Measurements from ENCODE around the gene LY6G5C.

The LY6G5C gene

GRCh38 chr6:31687321-31687720, 6.5 kb upstream of the LY6G5C start:
- no peak overlapping the region for H3K27ac ChIP-seq (ENCODE audit: low read depth, low read length)
- H3K9ac ChIP-seq (ENCODE audit: low read length), result no peak overlapping the region
- H3K9me3 ChIP-seq (ENCODE audit: low read length), result no peaks in the 10 kb centered on the region
- no peak overlapping the region for H3K4me3 ChIP-seq (ENCODE audit: low read depth in 1 of 2, low read length in 2 of 2)
- H3K27me3 ChIP-seq (ENCODE audit: control insufficient read depth in 1 of 2, insufficient read depth in 2 of 2, low read length in 2 of 2), result no peaks in the 10 kb centered on the region
- peaks cover 59% of the 10 kb centered on the region for H3K36me3 ChIP-seq (ENCODE audit: insufficient read depth, low read length)
- no peaks in the 10 kb centered on the region for H3K4me1 ChIP-seq (ENCODE audit: insufficient read depth, low read length)

- Histone ChIP-seq H3K27ac (ENCODE audit: low read depth, low read length) (no peak overlapping the region), H3K9ac (ENCODE audit: low read length) (no peak overlapping the region), H3K4me3 (ENCODE audit: low read depth in 1 of 2, low read length in 2 of 2) (no peak overlapping the region), H3K4me1 (ENCODE audit: insufficient read depth, low read length) (peaks cover 3% of the 10 kb centered on the region), H3K9me3 (ENCODE audit: low read length) (no peaks in the 10 kb centered on the region), H3K27me3 (ENCODE audit: control insufficient read depth in 1 of 2, insufficient read depth in 2 of 2, low read length in 2 of 2) (no peaks in the 10 kb centered on the region), H3K36me3 (ENCODE audit: insufficient read depth, low read length) (peaks cover 53% of the 10 kb centered on the region)
Observed at GRCh38 chr6:31686483-31686882, 5.6 kb upstream of the LY6G5C start.

- Histone ChIP-seq H3K9me3 (ENCODE audit: low read length) (no peaks in the 10 kb centered on the region), H3K36me3 (ENCODE audit: insufficient read depth, low read length) (peaks cover 28% of the 10 kb centered on the region), H3K9ac (ENCODE audit: low read length) (no peak overlapping the region), H3K27me3 (ENCODE audit: control insufficient read depth in 1 of 2, insufficient read depth in 2 of 2, low read length in 2 of 2) (no peaks in the 10 kb centered on the region), H3K27ac (ENCODE audit: low read depth, low read length) (no peak overlapping the region), H3K4me3 (ENCODE audit: low read depth in 1 of 2, low read length in 2 of 2) (no peak overlapping the region), H3K4me1 (ENCODE audit: insufficient read depth, low read length) (peaks cover 13% of the 10 kb centered on the region)
Observed at GRCh38 chr6:31683591-31683990, 2.7 kb upstream of the LY6G5C start.

GRCh38 chr6:31681135-31681671, 336 bp upstream of the LY6G5C start:
- peak overlapping the region; percentile 24 to 71 for H3K4me3 ChIP-seq (ENCODE audit: low read depth in 1 of 2, low read length in 2 of 2)
- H3K9ac ChIP-seq (ENCODE audit: low read length), result peak overlapping the region; percentile 53
- peaks cover 4% of the 10 kb centered on the region for H3K36me3 ChIP-seq (ENCODE audit: insufficient read depth, low read length)
- H3K9me3 ChIP-seq (ENCODE audit: low read length), result no peaks in the 10 kb centered on the region
- H3K27me3 ChIP-seq (ENCODE audit: control insufficient read depth in 1 of 2, insufficient read depth in 2 of 2, low read length in 2 of 2), result no peaks in the 10 kb centered on the region
- H3K27ac ChIP-seq (ENCODE audit: low read depth, low read length), result peak overlapping the region; percentile 74
- peaks cover 13% of the 10 kb centered on the region for H3K4me1 ChIP-seq (ENCODE audit: insufficient read depth, low read length)

GRCh38 chr6:31677955-31678354, 2.9 kb downstream of the LY6G5C start:
- H3K27me3 ChIP-seq (ENCODE audit: control insufficient read depth in 1 of 2, insufficient read depth in 2 of 2, low read length in 2 of 2), result no peaks in the 10 kb centered on the region

GRCh38 chr6:31676904-31677303, 4.0 kb downstream of the LY6G5C start:
- H3K9me3 ChIP-seq (ENCODE audit: low read length), result no peaks in the 10 kb centered on the region
- no peak overlapping the region for H3K9ac ChIP-seq (ENCODE audit: low read length)
- H3K4me1 ChIP-seq (ENCODE audit: insufficient read depth, low read length), result peaks cover 13% of the 10 kb centered on the region
- H3K27me3 ChIP-seq (ENCODE audit: control insufficient read depth in 1 of 2, insufficient read depth in 2 of 2, low read length in 2 of 2), result no peaks in the 10 kb centered on the region
- H3K4me3 ChIP-seq (ENCODE audit: low read depth in 1 of 2, low read length in 2 of 2), result no peak overlapping the region
- H3K27ac ChIP-seq (ENCODE audit: low read depth, low read length), result no peak overlapping the region
- peaks cover 4% of the 10 kb centered on the region for H3K36me3 ChIP-seq (ENCODE audit: insufficient read depth, low read length)

More at GRCh38 chr6:31677955-31678354, 2.9 kb downstream of the LY6G5C start:
- Histone ChIP-seq H3K9ac (ENCODE audit: low read length) (no peak overlapping the region), H3K4me3 (ENCODE audit: low read depth in 1 of 2, low read length in 2 of 2) (no peak overlapping the region), H3K9me3 (ENCODE audit: low read length) (no peaks in the 10 kb centered on the region), H3K36me3 (ENCODE audit: insufficient read depth, low read length) (no peaks in the 10 kb centered on the region), H3K27ac (ENCODE audit: low read depth, low read length) (no peak overlapping the region), H3K4me1 (ENCODE audit: insufficient read depth, low read length) (peaks cover 13% of the 10 kb centered on the region)

- no peaks in the 10 kb centered on the region for H3K9me3 ChIP-seq (ENCODE audit: low read length)
- no peaks in the 10 kb centered on the region for H3K27me3 ChIP-seq (ENCODE audit: control insufficient read depth in 1 of 2, insufficient read depth in 2 of 2, low read length in 2 of 2)
- H3K4me1 ChIP-seq (ENCODE audit: insufficient read depth, low read length), result peaks cover 10% of the 10 kb centered on the region
- H3K4me3 ChIP-seq (ENCODE audit: low read depth in 1 of 2, low read length in 2 of 2), result no peak overlapping the region
- no peak overlapping the region for H3K9ac ChIP-seq (ENCODE audit: low read length)
- H3K36me3 ChIP-seq (ENCODE audit: insufficient read depth, low read length), result peaks cover 9% of the 10 kb centered on the region
- no peak overlapping the region for H3K27ac ChIP-seq (ENCODE audit: low read depth, low read length)
Observed at GRCh38 chr6:31676322-31676903, 4.5 kb downstream of the LY6G5C start.

GRCh38 chr6:31669676-31670075, 11.2 kb downstream of the LY6G5C start, which contains the start of gene LY6G5B:
TSS of gene LY6G5B (plus strand) at chr6:31669976. CDS start at chr6:31670951, 975 bp downstream.
- Histone ChIP-seq H3K4me3 (ENCODE audit: low read depth in 1 of 2, low read length in 2 of 2) (no peak within 1 kb of the TSS), H3K9me3 (ENCODE audit: low read length) (no peaks in the 10 kb centered on the region), H3K27me3 (ENCODE audit: control insufficient read depth in 1 of 2, insufficient read depth in 2 of 2, low read length in 2 of 2) (no peaks in the 10 kb centered on the region), H3K4me1 (ENCODE audit: insufficient read depth, low read length) (peaks cover 11% of the 10 kb centered on the region), H3K9ac (ENCODE audit: low read length) (no peak within 1 kb of the TSS), H3K27ac (ENCODE audit: low read depth, low read length) (no peak within 1 kb of the TSS), H3K36me3 (ENCODE audit: insufficient read depth, low read length) (peaks cover 55% of the 10 kb centered on the region)

- H3K27me3 ChIP-seq (ENCODE audit: control insufficient read depth in 1 of 2, insufficient read depth in 2 of 2, low read length in 2 of 2), result no peaks in the 10 kb centered on the region
- H3K4me1 ChIP-seq (ENCODE audit: insufficient read depth, low read length), result peaks cover 37% of the 10 kb centered on the region
- H3K4me3 ChIP-seq (ENCODE audit: low read depth in 1 of 2, low read length in 2 of 2), result peak overlapping the region; percentile 85 to 96
- no peaks in the 10 kb centered on the region for H3K9me3 ChIP-seq (ENCODE audit: low read length)
- peak overlapping the region; percentile 96 for H3K9ac ChIP-seq (ENCODE audit: low read length)
- H3K27ac ChIP-seq (ENCODE audit: low read depth, low read length), result peak overlapping the region; percentile 95
- peaks cover 64% of the 10 kb centered on the region for H3K36me3 ChIP-seq (ENCODE audit: insufficient read depth, low read length)
Observed at GRCh38 chr6:31666337-31666965, 14.4 kb downstream of the LY6G5C start.

- H3K4me3 ChIP-seq (ENCODE audit: low read depth in 1 of 2, low read length in 2 of 2), result peak within 1 kb of the TSS; percentile 85 to 96
- no peaks in the 10 kb centered on the region for H3K27me3 ChIP-seq (ENCODE audit: control insufficient read depth in 1 of 2, insufficient read depth in 2 of 2, low read length in 2 of 2)
- H3K4me1 ChIP-seq (ENCODE audit: insufficient read depth, low read length), result peaks cover 43% of the 10 kb centered on the region
- peak within 1 kb of the TSS; percentile 96 for H3K9ac ChIP-seq (ENCODE audit: low read length)
- H3K27ac ChIP-seq (ENCODE audit: low read depth, low read length), result peak within 1 kb of the TSS; percentile 95
- H3K36me3 ChIP-seq (ENCODE audit: insufficient read depth, low read length), result peaks cover 57% of the 10 kb centered on the region
- no peaks in the 10 kb centered on the region for H3K9me3 ChIP-seq (ENCODE audit: low read length)
Observed at GRCh38 chr6:31665501-31666336, 15.1 kb downstream of the LY6G5C start, which contains the start of gene CSNK2B. TSS of gene CSNK2B (plus strand) at chr6:31666080. CDS start at chr6:31666832, 752 bp downstream.
